Parathyroid adenoma (tissue), 2 donors: ENCODE data around the gene PLK3.
A peak's percentile ranks its signal among the peaks of the same experiment; 100 is the strongest.
"Not testable (repeated sequence)": the region's sequence is repeated elsewhere in the genome, so short reads cannot be mapped to it uniquely, and the experiment has no call there.

Experiments
- H2AFZ ChIP-seq: fragments of 300-600 bp; sonication (generic); one replicate; pipeline ENCODE4 v1.7.0; 2017; ENCODE audit warnings: antibody characterized with exemption, mild to moderate bottlenecking
- H3K27ac ChIP-seq: fragments of 300-600 bp; sonication (generic); one replicate; pipeline ENCODE4 v1.7.0; 2017
- H3K27me3 ChIP-seq: fragments of 300-600 bp; sonication (generic); one replicate; pipeline ENCODE4 v1.7.0; 2017; ENCODE audit warnings: low read length; ENCODE audit not compliant: control insufficient read depth, insufficient read depth
- H3K36me3 ChIP-seq: fragments of 300-600 bp; sonication (generic); one replicate; pipeline ENCODE4 v1.7.0; 2017; ENCODE audit warnings: low read length; ENCODE audit not compliant: control insufficient read depth, insufficient read depth
- H3K4me1 ChIP-seq: fragments of 300-600 bp; sonication (generic); one replicate; pipeline ENCODE4 v1.7.0; 2017; ENCODE audit warnings: control low read depth
- H3K4me2 ChIP-seq: fragments of 300-600 bp; sonication (generic); one replicate; pipeline ENCODE4 v1.7.0; 2017; ENCODE audit warnings: low read length
- H3K4me3 ChIP-seq: fragments of 300-600 bp; sonication (generic); one replicate; pipeline ENCODE4 v1.7.0; 2017; ENCODE audit warnings: low read depth, low read length
- H3K79me2 ChIP-seq: fragments of 300-600 bp; sonication (generic); one replicate; pipeline ENCODE4 v1.7.0; 2017; ENCODE audit warnings: control low read depth
- H3K9ac ChIP-seq: fragments of 300-600 bp; sonication (generic); one replicate; pipeline ENCODE4 v1.7.0; 2017; ENCODE audit warnings: mild to moderate bottlenecking
- H3K9me3 ChIP-seq: fragments of 300-600 bp; sonication (generic); one replicate; pipeline ENCODE4 v1.7.0; 2017; ENCODE audit warnings: low read length; ENCODE audit not compliant: control insufficient read depth
- CTCF ChIP-seq: fragments of 300-600 bp; sonication (generic); IDR thresholded peaks from one replicate; pipeline ENCODE4 v1.7.0; 2017; ENCODE audit warnings: antibody characterized with exemption, mild to moderate bottlenecking
- donor health status: primary hyperparathyroidism.

The PLK3 gene

DNA sequence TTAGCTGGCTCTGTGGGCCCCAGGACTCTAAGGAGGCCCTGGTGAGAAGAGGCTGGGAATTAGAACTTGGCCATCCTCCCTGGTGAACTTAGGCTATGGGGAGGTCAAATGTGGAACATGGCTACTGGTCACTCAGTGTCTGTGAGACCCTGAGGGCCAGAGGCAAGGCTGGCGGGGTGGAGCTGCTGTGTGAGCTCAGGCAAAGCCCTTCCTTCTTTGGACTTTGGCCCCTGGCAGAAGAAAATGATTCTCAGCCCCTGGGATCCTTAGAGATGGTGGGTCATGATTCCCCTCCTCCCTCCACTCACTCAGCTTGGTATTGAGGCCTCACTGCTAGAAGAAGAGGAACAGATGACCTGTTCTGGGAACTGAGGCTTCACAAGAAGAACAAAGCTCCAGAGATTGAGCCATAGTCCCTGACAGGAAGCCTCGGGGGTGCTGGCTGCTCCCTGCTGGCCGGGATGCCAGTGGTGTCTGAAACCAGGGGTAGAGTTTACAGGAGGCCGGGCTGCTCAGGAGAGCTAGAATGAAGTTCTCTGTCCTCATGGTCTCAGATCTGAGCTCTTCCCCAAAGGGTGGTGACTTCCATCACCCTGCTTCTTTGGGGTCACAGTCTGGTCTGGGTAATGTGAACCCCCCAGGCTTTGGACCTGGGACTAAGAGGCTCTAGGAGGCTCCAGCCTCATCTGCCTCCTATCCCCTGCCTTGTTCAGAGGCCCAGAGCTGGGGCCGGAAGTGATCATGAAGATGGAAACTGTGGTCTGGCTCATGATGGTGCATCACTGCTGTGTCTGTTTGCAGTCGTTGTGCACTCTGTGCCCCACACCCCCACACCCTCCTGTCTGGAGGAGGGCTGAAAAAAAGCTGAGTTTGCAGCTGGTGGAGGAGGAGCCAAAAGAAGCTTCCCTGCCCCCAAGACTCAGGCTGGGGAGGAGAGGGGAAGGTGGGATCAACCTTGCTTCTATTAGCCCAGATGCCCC lies 9.1 kb downstream of the PLK3 start:
- H3K79me2 ChIP-seq, result peaks cover 5% of the 10 kb centered on the region
- TF ChIP-seq CTCF, result no peak
- H3K27ac ChIP-seq, result peak overlapping the region; percentile 100
- no peaks in the 10 kb centered on the region for H3K9me3 ChIP-seq
- H3K27me3 ChIP-seq, result no peaks in the 10 kb centered on the region
- H3K4me3 ChIP-seq, result peak overlapping the region; percentile 41
- H2AFZ ChIP-seq, result peak overlapping the region; percentile 83
- no peaks in the 10 kb centered on the region for H3K36me3 ChIP-seq
- H3K9ac ChIP-seq, result peak overlapping the region; percentile 67
- peak overlapping the region; percentile 84 for H3K4me2 ChIP-seq
- H3K4me1 ChIP-seq, result peaks cover 41% of the 10 kb centered on the region

DNA sequence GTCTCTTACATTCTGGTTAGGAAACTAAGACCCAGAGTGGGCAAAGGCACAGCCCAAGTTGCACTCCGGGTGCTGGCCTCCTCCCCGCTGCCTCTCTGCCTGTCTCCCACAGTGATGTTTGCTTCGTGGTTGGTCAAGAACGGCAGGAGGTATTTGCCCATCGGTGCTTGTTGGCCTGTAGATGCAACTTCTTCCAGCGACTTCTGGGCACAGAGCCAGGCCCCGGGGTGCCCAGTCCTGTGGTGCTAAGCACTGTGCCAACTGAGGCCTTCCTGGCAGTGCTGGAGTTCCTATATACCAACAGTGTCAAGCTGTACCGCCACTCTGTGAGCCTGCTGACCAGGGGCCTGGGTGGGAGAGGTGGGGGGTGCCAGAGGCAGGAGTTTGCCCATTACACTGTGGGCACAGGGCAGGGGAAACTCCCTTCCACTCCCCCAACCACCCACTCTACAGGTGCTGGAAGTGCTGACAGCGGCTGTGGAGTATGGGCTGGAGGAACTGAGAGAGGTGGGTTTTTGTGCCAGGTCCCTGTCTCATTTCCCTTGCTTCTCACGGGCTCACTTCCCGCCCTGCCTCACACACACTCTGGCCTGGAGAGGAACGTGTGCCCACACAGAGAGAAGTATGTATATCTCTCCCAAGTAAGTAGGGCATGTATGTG lies 10.1 kb downstream of the PLK3 start:
- Histone ChIP-seq H3K79me2 (peaks cover 5% of the 10 kb centered on the region), H3K4me3 (peak overlapping the region; percentile 41)

DNA sequence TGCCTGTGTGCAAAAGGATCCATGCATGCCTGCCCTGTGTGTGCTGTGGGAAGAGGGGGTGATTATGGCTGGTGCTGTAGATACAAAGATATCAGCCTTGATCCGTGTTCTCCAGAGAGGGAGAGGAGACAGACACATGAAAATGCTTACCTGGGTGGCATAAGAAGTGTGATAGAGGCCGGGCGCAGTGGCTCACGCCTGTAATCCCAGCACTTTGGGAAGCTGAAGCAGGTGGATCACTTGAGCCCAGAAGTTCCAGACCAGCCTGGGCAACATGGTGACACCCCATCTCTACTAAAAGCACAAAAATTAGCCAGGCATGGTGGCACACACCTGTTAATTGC lies 10.6 kb downstream of the PLK3 start:
- not testable (repeated sequence) for H3K4me2 ChIP-seq, H3K4me3 ChIP-seq, H3K27me3 ChIP-seq, H2AFZ ChIP-seq, H3K36me3 ChIP-seq, H3K79me2 ChIP-seq, H3K9ac ChIP-seq, H3K9me3 ChIP-seq
- H3K4me1 ChIP-seq, result peaks cover 41% of the 10 kb centered on the region
- peak overlapping the region; percentile 100 for H3K27ac ChIP-seq

More for the DNA sequence above, 10.1 kb downstream of the PLK3 start:
- H3K4me2 ChIP-seq, result peak overlapping the region; percentile 84
- no peaks in the 10 kb centered on the region for H3K9me3 ChIP-seq
- H3K4me1 ChIP-seq, result peaks cover 41% of the 10 kb centered on the region
- H3K36me3 ChIP-seq, result no peaks in the 10 kb centered on the region
- H3K27ac ChIP-seq, result peak overlapping the region; percentile 100
- no peak for TF ChIP-seq CTCF
- no peak overlapping the region for H3K9ac ChIP-seq
- H2AFZ ChIP-seq, result no peak overlapping the region
- no peaks in the 10 kb centered on the region for H3K27me3 ChIP-seq

GRCh38 chr1:44811234-44811633 lies 11.1 kb downstream of the PLK3 start:
- no peak overlapping the region for H2AFZ ChIP-seq
- H3K4me1 ChIP-seq, result peaks cover 41% of the 10 kb centered on the region
- peaks cover 5% of the 10 kb centered on the region for H3K79me2 ChIP-seq
- H3K9me3 ChIP-seq, result no peaks in the 10 kb centered on the region
- no peak for TF ChIP-seq CTCF
- no peak overlapping the region for H3K4me3 ChIP-seq
- no peaks in the 10 kb centered on the region for H3K36me3 ChIP-seq
- H3K9ac ChIP-seq, result no peak overlapping the region
- H3K27me3 ChIP-seq, result no peaks in the 10 kb centered on the region
- H3K27ac ChIP-seq, result peak overlapping the region; percentile 49
- H3K4me2 ChIP-seq, result peak overlapping the region; percentile 57

DNA sequence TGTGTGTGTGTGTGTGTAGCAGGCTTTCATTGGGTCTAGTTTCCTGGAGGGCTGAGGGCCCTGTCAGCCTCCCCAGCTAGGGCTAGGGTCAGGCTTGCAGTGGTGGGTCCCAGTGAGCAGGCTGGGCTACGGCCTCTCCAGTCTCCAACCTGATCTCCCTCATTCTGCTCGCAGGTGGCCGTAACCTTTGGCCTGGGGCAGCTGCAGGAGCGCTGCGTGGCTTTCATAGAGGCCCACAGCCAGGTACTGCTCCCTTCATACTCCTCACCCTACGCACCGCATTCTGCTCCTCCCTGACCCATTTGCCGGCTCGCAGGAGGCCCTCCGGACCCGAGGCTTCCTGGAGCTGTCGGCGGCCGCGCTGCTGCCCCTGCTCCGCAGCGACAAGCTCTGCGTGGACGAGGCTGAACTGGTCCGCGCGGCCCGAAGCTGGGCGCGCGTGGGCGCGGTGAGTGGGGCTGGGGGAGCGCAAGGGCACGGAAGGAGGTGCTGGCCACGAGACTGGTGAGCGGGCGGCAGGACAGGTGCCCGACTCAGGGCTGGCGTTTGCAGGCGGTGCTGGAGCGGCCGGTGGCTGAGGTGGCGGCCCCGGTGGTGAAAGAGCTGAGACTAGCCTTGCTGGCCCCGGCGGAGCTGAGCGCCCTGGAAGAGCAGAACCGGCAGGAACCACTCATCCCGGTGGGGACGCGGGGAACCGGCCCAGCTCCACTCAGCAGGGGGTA lies 12.8 kb downstream of the PLK3 start:
- Histone ChIP-seq H3K4me1 (peaks cover 25% of the 10 kb centered on the region), H3K9me3 (no peaks in the 10 kb centered on the region), H3K36me3 (no peaks in the 10 kb centered on the region), H3K4me2 (no peak overlapping the region), H2AFZ (no peak overlapping the region), H3K79me2 (peaks cover 5% of the 10 kb centered on the region), H3K27me3 (no peaks in the 10 kb centered on the region), H3K4me3 (no peak overlapping the region), H3K27ac (no peak overlapping the region), H3K9ac (no peak overlapping the region)
- TF ChIP-seq CTCF, result no peak

- H2AFZ ChIP-seq, H3K9ac ChIP-seq, H3K4me1 ChIP-seq, H3K79me2 ChIP-seq, H3K36me3 ChIP-seq, H3K4me3 ChIP-seq, H3K4me2 ChIP-seq, H3K9me3 ChIP-seq, H3K27ac ChIP-seq, H3K27me3 ChIP-seq: not testable (repeated sequence)
These were observed 15.7 kb downstream of the PLK3 start for GRCh38 chr1:44815926-44816325.
